Skin epidermis (tissue), 12 donors: Measurements from ENCODE around the gene DAB1.

Source experiments
- H3K27ac ChIP-seq, 21 experiments: fragments of 200-600 bp; sonication (generic) in 11 of 21; one replicate each; pipeline ENCODE4 v1.5.0; 2020; ENCODE audit warnings: mild to moderate bottlenecking in 3 of 21, inconsistent platforms in 2 of 21, moderate library complexity in 2 of 21
- H3K4me3 ChIP-seq, 7 experiments: fragments of 200-600 bp; sonication (generic) in 2 of 7; one replicate each; pipeline ENCODE4 v1.5.0; 2020; ENCODE audit warnings: inconsistent platforms in 2 of 7, mild to moderate bottlenecking in 2 of 7, moderate library complexity in 1 of 7

Gene DAB1

DNA sequence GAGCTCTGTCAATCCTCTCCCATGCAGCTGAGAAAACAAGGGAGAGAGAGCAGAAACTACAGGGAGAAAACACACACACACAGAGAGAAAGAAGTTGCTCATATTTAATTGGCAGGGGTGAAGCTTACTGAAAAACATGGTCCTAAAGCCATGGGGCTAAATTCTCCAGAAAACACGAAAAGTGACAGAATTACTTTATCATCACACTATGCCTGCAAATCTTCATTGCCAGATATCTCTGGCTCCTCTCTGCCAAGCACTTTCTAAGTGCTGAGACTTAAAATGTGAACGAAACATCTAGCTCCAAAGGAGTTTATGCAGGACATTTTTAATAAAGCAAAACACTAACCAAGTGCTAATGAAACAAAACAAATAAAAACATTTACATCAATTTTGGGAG is 134.1 kb downstream of the DAB1 start:
- Histone ChIP-seq H3K4me3 (no peak overlapping the region), H3K27ac (no peak overlapping the region)

DNA sequence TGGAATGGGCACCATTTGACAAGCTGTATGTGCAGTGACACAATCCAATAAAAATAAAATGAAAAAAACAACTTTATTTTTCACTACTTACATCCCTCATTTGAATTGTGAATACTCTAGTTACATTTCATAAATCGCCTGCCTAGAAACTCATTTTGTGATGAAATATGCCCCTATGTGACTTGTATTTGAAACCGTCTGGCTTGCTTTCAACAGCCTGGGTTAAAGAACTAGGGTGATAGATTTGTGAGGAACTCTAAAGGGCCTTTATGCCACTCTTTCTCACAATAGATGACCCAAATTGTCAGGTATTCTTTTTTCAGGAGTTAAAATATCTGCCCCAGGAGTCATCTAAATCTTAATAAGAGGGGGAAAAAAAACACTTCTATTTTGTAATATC is 137.9 kb downstream of the DAB1 start:
- H3K4me3 ChIP-seq: no peak overlapping the region
- H3K27ac ChIP-seq: no peak overlapping the region

DNA sequence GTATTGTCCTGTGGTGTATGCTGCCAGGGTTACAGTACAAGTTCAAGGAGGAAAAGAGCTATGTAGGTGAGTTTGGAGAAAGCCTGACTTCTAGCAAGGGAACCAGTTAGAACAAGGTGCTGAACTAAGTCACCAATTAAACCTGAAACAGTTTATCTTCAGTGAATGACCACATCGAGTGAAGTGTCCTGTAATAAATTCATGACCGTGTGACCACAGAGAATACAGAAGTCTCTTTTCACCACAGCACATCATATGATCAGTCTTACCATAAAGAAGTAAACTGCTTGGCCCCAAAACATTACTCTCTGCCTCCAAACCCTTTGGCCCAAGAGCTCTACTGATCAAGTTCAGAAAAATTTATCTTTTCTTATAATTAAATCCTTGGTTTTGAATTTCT is 141.4 kb downstream of the DAB1 start:
- Histone ChIP-seq H3K27ac (no peak overlapping the region), H3K4me3 (no peak overlapping the region)

- Histone ChIP-seq H3K27ac (peak overlapping the region in 6 of 21 experiments; percentile 24 to 56 (median 41)), H3K4me3 (no peak overlapping the region)
Measured at GRCh38 chr1:57281324-57281723, 142.5 kb downstream of the DAB1 start.

DNA sequence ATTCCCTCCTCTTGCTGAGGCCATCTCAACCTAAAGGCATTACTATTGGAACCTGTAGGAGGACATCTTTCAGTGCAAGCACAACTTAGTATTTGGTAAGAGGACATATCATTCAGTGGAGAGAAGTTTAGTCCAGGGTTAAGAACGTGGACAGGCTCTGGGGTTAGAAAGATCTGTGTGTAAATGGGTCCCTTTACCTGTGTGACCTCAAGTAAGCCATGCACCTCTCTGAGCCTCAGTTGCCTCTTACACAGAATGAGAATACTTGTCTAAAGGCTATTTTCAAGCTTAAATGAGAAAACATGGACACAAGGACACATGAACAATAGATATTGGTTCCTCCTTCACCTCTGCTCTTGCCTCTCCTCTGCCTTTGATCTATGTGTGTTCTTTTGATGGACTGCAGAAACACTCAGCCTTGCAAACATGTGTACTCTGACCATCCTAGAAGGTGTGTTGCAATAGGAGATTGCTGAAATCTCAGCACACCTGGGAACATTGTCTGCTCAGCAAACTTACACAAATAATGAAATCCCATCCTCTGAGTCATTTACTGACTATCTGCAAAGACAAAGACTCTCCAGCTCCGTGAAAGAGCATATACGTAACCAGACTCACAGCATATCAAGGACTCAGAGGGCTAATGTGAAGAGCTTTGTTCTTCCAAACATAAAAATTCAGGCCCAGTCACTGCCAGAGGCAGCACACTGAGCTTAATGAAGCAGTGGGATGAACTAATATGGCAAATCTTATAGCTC is 143.8 kb downstream of the DAB1 start:
- Histone ChIP-seq H3K27ac (peak overlapping the region in 9 of 21 experiments; percentile 4 to 69 (median 42)), H3K4me3 (no peak overlapping the region)

- Histone ChIP-seq H3K27ac (no peak overlapping the region), H3K4me3 (no peak overlapping the region)
Measured at GRCh38 chr1:57278558-57278957, 145.3 kb downstream of the DAB1 start.

DNA sequence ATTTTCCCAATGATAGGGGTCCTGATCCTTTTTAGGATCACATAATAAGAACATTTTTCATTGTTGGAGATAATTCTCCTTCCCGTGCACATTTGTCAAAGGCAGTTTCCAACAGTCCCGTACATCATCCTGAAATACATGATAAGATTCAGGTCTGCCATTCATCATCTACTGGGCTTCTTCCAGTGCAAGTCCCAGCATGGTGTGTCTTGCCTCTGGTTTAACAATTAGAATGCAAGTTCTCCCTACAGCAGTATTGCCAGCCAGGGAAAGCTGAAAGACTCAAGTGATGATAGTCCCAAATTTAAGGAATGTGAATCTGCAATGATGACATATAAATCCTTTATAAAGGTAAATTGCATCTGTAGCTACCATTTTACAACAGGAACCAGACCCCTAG is 146.2 kb downstream of the DAB1 start:
- Histone ChIP-seq H3K4me3 (no peak overlapping the region), H3K27ac (no peak overlapping the region)

- Histone ChIP-seq H3K4me3 (no peak overlapping the region), H3K27ac (no peak overlapping the region)
Measured at GRCh38 chr1:57276918-57277317, 146.9 kb downstream of the DAB1 start.

DNA sequence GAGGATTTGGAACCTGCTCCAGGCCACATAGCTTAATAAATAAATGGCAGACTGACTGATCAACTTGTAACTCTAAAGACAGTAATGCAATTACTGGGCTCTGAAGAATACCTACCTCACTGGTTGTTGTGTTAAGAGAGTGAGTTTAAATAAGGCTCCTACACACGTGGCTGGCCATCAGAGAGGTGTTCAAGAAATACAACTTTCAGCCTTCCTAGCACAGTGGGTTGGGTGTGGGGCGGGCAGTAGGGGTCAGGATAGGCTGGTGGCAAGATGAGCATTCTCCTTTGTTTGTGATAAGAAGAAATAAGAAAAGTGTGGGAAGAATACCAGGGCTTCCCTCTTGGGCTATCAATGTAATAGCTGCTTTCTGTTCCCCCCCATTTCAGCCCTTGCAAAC is 151.3 kb downstream of the DAB1 start:
- Histone ChIP-seq H3K4me3 (no peak overlapping the region), H3K27ac (no peak overlapping the region)

- no peak overlapping the region for H3K27ac ChIP-seq
- no peak overlapping the region for H3K4me3 ChIP-seq
Measured at GRCh38 chr1:57272150-57272549, 151.7 kb downstream of the DAB1 start.

- H3K27ac ChIP-seq: no peak overlapping the region
- no peak overlapping the region for H3K4me3 ChIP-seq
Measured at GRCh38 chr1:57270927-57271698, 152.7 kb downstream of the DAB1 start.

DNA sequence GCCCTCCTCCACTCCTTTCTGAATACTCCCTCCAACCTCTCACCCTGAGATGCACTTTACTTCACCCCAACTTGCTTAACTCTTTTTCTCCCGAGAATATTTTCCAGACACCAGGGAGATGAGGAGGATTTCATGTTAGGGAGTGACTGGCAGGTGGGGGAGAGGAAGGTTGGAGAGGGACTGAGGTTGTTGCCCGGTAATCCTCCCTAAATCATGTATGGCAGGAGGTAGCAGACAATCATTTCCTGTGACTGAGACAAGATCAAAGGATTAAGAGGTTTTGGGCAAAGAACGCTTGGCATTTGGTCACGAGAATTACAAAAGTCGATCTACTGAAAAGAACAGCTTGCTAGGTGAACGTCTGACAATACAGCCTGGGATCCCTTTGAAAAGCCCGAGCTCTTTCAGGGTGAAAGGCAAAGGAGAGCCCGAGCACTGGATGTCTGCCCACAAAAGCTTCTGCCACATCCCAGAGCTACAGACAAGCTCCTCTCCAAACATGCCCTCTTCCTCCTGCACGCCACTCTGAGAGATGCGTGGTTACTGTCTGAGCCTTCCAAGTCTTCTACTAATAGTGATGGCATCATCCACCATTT is 154.1 kb downstream of the DAB1 start:
- Histone ChIP-seq H3K4me3 (no peak overlapping the region), H3K27ac (no peak overlapping the region)

- H3K4me3 ChIP-seq: no peak overlapping the region
- H3K27ac ChIP-seq: no peak overlapping the region
Measured at GRCh38 chr1:57265104-57265503, 158.8 kb downstream of the DAB1 start.

DNA sequence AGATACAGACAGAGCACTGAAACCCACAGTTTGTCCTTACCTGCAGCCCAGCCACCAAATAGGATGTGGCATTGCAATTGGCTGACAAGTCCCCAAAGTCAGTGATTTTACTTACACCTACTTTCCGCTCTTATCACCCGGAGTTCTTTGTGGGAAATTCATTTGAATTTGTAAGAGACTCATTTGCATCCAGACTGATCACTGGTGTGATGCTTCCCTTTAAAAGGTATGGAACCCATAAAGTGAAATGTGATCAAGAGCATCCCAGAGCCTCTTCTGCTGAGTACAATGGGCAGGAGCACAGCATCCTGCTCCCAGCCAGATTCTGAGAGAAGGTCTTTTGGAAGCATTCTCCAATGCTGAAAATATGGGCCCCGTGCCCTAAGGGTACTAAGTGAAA is 161.4 kb downstream of the DAB1 start:
- H3K27ac ChIP-seq: no peak overlapping the region
- no peak overlapping the region for H3K4me3 ChIP-seq

GRCh38 chr1:57258557-57259325 is 165.1 kb downstream of the DAB1 start:
- no peak overlapping the region for H3K27ac ChIP-seq
- no peak overlapping the region for H3K4me3 ChIP-seq

DNA sequence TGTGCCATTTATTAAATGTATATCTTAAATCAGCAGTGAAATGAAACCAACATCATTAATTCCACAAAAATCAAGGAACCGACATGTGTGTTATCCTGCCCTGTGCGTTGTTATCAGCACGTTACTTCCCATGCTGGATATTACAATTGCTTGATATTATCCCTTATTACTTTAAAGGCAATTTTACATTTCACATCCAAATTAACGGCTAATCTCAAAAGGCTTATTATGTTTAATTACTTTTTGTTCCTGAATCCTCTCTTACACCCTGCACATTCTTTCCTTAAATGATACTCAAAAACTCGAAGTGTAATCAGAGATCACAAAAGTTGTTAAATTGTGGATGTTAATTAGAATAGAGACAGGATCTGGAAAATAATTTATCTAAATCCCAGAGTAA is 167.9 kb downstream of the DAB1 start:
- Histone ChIP-seq H3K4me3 (no peak overlapping the region), H3K27ac (no peak overlapping the region)

- Histone ChIP-seq H3K4me3 (no peak overlapping the region), H3K27ac (no peak overlapping the region)
Measured at GRCh38 chr1:57254022-57254421, 169.8 kb downstream of the DAB1 start.

- Histone ChIP-seq H3K27ac (no peak overlapping the region), H3K4me3 (no peak overlapping the region)
Measured at GRCh38 chr1:57252597-57253294, 171.1 kb downstream of the DAB1 start.

DNA sequence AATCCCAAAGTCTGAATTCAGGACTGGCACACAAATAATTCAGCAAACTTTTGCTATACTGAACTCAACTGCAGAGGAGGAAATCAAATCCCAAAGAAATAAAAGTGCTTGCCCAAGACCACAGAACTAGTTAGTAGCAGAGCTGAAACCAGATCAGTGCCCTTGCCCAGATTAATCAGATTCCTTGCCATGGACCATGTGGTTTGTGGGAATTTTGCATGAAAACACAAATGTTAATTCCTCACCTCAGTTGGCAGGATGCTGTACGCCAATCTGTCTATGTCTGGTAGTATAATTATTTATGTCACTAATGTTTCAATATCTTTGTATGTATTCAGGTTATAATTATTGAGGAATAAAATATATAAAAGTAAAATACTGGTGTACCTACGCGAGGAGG is 173.8 kb downstream of the DAB1 start:
- Histone ChIP-seq H3K4me3 (no peak overlapping the region), H3K27ac (no peak overlapping the region)

- Histone ChIP-seq H3K4me3 (no peak overlapping the region), H3K27ac (no peak overlapping the region)
Measured at GRCh38 chr1:57249511-57249910, 174.3 kb downstream of the DAB1 start.
